Activated CD8-positive, alpha-beta memory T cell treated with anti-CD3 and anti-CD28 coated beads for 36 hours (primary cell): Measurements from ENCODE around the gene ITGA7. TPM values are rescaled to one million over a fixed set of nuclear protein-coding genes. Genes with fewer than 3 reads are reported as not detected.
"Not testable (repeated sequence)": the region's sequence is repeated elsewhere in the genome, so short reads cannot be mapped to it uniquely, and the experiment has no call there.

Source experiments
- CTCF ChIA-PET: fragments of 350-600 bp; sonication (Branson Sonifier 250); formaldehyde crosslinking; loops from one replicate; lab custom pipeline; 2021; ENCODE audit warnings: antibody characterized with exemption; lab: Charles Lee
- POLR2A ChIA-PET: fragments of 350-600 bp; sonication (Branson Sonifier 250); formaldehyde crosslinking; loops from one replicate; lab custom pipeline; 2021; ENCODE audit warnings: antibody characterized with exemption; lab: Charles Lee
- total RNA-seq, 2 experiments: library from RNA; stranded (reverse); gene quantifications; one replicate each; pipeline ENCODE4 v1.2.3, GENCODE V29; 2021

Gene ITGA7
- total RNA-seq, 2 experiments from 2014 or later: 3.6 to 4.1 TPM

DNA sequence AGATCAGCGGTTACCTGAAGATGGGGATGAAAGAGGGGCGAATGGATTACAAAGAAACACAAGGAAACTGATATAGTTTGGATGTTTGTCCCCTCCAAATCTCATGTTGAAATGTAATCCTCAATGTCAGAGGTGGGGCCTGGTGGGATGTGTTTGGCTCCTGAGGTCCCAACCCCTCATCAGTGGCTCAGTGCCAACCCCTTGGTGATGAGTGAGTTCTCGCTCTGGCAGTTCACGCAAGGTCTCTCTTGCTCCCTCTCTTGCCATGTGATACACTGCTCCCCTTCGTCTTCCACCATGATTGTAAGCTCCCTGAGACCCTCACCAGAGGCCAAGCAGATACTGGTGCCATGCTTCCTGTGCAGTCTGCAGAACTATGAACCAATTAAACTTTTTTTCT lies 28.0 kb downstream of the ITGA7 start:
- ChIA-PET POLR2A (no interaction called here), CTCF (no interaction called here)

DNA sequence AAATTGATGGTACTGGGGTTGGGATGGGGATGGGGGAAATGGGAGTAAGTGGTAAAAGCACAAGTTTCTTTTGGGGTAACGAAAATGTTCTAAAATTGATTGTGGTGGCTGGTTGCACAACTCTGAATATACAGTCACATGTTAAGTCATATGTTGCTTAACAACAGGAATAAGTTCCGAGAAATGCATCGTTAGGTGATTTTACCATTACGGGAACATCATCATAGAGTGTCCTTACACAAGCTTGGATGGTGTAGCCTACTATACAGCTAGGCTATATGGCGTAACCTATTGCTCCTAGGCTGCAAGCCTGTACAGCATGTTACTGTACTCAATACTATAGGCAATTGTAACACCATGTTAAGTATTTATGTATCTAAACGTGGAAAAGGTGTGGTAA lies 31.0 kb downstream of the ITGA7 start:
- POLR2A ChIA-PET: no interaction called here
- CTCF ChIA-PET: interaction anchor here (1.2 kb wide), 1 partner anchor 20 kb away, joined by 4 read pairs; no protein-coding TSS in a partner anchor

DNA sequence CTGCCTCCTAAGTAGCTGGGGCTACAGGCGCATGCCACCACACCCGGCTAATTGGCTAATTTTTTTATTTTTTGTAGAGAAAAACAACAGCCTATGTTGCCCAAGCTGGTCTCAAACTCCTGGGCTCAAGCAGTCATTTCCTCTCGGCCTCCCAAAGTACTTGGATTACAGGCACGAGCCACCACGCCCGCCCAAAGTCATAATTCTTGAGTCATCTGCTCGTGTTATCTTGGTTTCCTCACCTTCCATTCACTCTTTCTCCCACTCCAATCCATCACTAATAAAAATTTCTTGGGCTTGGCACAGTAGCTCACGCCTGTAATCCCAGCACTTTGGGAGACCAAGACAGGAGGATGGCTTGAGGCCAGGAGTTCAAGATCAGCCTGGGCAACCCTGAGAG lies 32.0 kb downstream of the ITGA7 start:
- ChIA-PET POLR2A (no interaction called here), CTCF (interaction anchor here (1.2 to 1.5 kb wide), 2 partner anchors 19 to 487 kb away, joined by 3 to 4 read pairs; no protein-coding TSS in a partner anchor)

DNA sequence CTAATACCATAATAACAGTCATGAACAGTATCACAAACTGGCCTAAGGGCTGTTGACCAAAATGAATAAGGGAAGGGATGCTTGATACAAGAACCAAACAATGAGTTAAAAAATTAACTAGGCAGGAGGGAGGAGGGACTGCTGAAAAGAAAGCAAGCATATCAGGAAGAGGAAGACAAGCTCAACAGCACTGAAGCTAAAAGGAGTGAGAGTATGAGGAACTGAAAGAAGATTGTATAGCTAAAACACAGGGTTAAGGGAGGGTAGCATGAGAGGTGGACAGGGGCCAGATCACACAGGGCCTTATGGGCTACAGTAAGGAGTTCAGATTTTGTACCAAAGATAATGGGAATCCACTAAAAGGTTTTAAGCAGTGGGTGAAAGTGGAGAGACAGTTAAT lies 34.1 kb downstream of the ITGA7 start:
- ChIA-PET CTCF (interaction anchor here (0.6 to 1.8 kb wide), 2 partner anchors 17 to 18 kb away, joined by 3 to 4 read pairs; no protein-coding TSS in a partner anchor), POLR2A (no interaction called here)

DNA sequence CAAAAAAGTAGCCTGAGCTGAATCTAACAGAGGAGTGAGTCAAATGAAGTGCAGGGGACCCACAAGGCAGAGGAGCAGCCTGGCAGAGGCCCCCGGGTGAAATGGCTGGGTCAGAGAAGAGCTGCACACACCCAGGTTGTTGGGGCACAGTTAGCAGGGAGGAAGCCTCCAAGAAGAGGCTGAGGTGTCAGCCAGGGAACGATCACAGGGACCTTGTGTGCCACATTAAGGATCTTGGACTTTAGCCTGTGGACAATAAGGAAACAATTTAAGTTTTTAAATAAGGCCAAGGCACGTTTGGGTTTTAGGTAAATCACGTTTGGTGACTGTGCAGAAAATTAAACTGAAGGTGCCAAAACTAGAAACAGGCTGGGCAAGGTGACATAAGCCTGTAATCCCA lies 36.0 kb downstream of the ITGA7 start:
- CTCF ChIA-PET: no interaction called here
- POLR2A ChIA-PET: no interaction called here

DNA sequence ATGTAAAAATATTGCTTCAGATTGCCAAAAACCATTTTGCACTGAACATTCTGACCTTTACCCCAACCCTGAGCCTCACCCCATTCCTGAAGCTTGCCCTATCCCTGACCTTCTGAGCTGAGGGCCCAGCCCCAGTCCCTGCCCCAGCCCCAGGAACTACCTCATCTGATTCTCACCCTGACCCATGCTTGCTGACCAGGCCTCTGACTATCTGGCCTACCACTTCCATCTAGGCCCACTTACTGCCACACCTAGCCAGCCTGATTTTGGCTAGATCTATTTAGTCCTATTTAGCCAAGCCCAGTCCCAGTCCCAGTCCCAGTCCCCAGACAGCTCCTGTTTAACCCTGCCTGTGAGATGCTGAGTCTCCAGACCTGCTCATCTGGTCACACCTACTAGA lies 37.4 kb downstream of the ITGA7 start:
- POLR2A ChIA-PET: no interaction called here
- CTCF ChIA-PET: interaction anchor here (1.7 kb wide), 1 partner anchor 14 kb away, joined by 9 read pairs; no protein-coding TSS in a partner anchor

DNA sequence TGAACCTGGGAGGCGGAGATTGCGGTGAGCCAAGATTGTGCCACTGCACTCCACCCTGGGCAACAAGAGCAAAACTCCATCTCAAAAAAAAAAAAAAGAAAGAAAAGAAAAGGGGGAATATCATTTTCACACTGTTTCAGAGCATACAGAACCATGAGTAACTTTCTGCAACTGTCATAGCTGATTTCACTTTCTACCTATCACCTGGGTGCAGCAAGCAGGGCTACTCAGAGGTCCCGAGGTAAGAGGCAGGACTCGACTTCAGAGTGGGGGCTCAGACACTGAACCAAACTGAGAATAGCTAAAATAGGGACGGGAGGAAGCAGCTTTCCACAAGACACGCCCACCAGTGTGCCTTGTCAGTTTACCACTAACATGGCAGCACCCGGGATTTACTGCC lies 41.2 kb downstream of the ITGA7 start:
- CTCF ChIA-PET: interaction anchor here (0.9 to 1.1 kb wide), 2 partner anchors 11 to 22 kb away, joined by 3 to 4 read pairs; no protein-coding TSS in a partner anchor
- POLR2A ChIA-PET: no interaction called here

DNA sequence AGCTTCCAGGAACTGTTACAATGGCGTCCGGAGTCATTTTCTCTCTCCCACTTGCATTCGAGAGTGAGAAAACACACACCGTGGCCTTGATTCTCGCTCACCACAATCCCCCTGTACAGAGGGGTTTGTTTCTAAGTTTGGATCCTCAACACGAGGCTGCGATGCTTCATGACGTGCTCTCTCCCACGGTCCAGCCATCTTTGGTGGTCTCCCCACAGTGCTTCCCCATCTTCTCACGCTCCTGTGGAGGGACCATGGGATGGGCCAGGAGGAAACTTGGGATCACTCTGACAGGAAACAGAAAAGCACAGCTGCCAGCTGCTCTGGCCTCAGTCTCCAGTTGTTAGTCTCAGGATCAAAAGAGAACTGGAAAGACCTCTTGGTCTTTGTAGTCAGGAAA lies 42.9 kb downstream of the ITGA7 start:
- ChIA-PET CTCF (no interaction called here), POLR2A (no interaction called here)

DNA sequence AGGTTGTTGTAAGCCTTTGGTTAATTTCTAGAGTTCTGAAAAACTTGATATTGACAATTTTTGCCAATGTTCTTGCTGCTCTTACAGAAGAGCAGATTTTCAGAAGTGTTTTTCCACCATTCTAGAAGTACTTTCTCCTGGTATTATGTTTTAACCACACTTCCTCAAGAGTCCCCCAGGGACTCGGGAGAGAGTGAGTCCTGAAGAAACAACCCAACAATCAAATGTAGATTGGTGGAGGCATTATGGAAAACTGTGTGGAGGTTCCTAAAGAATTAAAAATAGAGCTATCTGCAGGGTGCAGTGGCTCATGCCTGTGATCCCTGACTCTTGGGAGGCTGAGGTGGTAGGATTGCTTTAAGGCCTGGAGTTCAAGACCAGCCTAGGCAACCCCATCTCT lies 44.3 kb downstream of the ITGA7 start:
- POLR2A ChIA-PET: no interaction called here
- CTCF ChIA-PET: no interaction called here

DNA sequence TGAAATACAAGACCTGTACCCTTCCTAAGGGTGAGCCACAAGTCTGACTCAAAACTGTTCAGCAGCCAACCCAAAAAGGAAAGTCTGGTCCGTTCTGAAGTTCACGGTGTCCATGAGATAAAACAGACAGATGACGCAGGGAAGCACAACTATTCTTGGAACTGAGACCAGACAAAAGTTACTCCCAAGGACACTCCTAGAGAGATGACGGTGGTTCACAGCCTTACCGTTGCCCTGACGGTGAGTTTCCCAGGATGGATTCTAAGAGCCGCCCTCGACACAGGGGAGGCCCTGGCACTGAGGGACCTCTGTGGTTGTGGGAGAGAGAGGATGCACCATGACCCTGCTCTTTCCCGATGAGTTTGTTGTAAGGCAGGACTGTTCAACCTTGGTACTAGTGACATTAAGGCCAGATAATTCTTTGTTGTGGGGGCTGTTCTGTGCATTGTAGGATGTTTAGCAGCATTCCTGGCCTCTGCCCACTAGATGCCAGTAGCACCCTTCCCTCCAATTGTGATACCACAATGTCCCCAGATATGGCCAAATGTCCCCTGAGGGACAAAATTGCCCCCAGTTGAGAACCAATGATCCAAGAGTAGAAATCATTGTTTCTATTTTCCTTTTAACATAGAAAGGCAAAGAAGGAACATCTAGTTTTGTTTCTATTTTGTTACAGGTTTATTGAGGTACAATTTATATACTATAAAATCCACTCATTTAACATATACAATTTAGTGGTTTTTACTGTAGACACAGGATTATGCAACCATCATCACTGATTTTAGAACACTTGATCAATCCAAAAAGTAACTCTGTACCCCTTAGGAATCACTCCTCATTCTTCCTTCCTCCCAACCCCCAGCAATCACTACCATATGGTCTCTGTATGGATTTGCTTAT lies 48.0 kb downstream of the ITGA7 start:
- ChIA-PET CTCF (interaction anchor here (2.3 kb wide), 1 partner anchor 13 kb away, joined by 11 read pairs; no protein-coding TSS in a partner anchor), POLR2A (no interaction called here)

DNA sequence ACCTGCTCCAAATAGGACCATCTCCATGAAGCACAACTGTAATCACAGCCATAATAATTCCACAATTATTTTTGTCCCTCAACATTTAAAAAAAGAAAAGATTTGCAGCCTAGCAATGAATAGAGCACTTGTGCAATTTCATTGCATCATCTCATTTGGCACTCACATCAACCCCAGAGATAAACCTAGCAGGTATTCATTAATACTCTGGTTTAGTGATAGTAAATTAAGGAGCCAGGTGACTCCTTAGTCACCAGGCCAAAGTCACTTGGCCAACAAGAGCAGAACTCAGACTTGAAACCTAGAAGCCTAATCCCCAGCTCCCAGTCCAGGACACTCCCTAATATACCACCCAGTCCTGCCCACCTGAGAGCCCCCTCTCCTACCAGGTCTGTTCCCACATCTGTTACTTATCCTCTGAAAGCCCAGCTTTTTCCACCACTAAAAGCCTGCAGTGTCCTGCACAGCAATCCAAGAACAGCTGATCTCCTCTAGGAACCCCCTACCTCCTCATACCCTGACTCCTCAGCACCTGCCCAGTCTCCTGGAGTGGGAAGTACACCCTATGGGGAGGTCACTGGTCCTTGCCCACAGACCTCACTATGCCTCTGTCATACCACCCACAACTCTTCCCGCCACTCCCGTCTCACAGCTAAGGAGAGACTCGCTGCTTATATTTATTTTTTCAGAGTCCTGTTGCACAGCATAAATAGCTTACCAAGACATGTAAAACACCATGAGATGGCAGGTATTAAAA lies 48.9 kb downstream of the ITGA7 start:
- POLR2A ChIA-PET: no interaction called here
- CTCF ChIA-PET: interaction anchor here (2.3 kb wide), 1 partner anchor 13 kb away, joined by 11 read pairs; no protein-coding TSS in a partner anchor

DNA sequence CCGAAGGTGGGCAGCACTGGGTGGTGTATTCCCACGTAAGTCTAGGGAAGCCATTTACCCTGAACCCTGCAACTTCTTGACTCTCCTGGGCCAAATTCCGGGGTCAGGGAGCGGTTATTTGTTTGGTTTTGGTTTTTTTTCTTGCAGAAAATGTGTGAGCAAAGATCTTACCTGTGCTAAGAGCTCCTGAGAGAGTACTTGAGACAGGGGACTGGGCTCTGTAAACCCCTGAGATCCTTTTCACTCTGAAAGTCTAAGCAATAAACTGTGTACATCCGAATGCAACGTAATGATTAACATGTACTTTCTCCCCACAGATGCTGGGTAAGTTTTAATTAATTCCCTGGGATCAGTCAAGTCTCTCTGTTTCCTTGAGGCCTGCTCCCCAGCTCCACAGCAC lies 49.5 kb downstream of the ITGA7 start:
- POLR2A ChIA-PET: no interaction called here

DNA sequence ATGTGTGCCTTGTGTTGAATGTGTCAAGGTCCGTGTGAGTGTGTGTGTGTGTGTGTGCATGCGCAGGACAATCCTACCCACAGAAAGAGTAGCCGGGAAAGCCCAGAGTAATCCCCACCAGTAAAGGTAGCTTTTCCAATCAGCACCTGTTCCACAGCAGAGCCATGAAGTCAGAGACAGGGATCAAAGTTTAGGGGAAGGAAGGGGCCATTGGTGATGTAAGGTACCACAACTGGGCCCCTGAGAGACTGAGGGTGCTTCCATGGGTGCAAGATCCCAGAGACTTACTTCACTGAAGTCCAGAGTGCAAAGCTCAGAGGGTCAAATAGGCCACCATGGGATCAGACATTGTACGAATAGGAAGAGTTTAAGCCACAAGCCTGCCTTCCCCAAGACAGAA lies 50.5 kb downstream of the ITGA7 start:
- POLR2A ChIA-PET: no interaction called here
- CTCF ChIA-PET: interaction anchor here (0.8 to 2.3 kb wide), 9 partner anchors 11 to 80 kb away, joined by 4 to 11 read pairs (median 5); partner anchors contain the start of gene CD63

More for the DNA sequence above, 49.5 kb downstream of the ITGA7 start:
- CTCF ChIA-PET: interaction anchor here (2.3 kb wide), 1 partner anchor 12 kb away, joined by 11 read pairs; no protein-coding TSS in a partner anchor

DNA sequence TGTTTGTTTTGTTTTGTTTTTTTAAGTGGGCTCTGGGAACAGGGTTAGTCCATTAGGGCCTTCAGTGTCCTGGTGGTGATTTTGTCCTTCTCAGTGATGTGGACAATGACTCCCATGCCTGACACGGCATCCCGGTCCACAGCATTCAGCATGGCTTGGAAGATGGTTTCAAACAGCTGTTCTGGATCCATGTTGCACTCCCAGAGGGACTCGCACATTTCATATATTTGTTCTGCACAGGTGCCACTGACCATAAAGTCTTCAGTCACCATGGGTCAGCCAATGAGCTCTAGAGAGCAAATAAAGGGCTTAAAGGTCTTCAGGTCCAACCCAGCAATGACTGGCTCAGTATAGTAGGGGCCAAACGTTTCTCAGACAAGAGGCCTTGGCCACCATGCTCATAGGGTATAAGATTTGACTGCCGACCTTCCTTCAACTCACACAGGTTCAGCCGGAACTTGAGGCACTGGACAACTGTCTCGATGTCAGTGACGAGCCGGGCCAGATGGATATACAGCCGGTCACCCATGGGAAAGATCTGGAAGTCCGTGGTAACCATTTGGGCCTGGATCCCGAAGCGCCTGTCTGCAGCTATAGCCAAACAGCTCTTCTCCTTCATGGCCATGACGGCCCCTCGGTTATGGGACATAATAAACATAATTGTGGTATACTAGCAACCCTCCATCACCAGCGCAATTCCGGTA lies 53.0 kb downstream of the ITGA7 start:
- POLR2A ChIA-PET: no interaction called here
- CTCF ChIA-PET: interaction anchor here (0.7 to 1.0 kb wide), 2 partner anchors 9 to 32 kb away, joined by 3 to 4 read pairs; no protein-coding TSS in a partner anchor

DNA sequence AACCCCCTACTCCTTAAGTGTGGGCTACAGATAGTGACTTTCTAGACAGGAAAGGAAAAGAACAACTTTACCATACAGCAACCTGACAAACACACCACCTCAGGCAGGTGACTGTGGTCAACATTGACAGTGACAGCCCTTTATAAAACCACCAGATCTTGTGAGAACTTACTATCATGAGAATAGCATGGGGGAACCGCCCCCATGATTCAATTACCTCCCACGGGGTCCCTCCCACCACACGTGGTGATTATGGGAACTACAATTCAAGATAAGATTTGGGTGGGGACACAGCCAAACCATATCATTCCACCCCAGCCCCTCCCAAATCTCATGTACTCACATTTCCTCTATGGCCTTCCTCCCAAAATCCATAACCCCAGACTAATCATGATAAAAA lies 54.7 kb downstream of the ITGA7 start:
- ChIA-PET CTCF (no interaction called here), POLR2A (no interaction called here)

DNA sequence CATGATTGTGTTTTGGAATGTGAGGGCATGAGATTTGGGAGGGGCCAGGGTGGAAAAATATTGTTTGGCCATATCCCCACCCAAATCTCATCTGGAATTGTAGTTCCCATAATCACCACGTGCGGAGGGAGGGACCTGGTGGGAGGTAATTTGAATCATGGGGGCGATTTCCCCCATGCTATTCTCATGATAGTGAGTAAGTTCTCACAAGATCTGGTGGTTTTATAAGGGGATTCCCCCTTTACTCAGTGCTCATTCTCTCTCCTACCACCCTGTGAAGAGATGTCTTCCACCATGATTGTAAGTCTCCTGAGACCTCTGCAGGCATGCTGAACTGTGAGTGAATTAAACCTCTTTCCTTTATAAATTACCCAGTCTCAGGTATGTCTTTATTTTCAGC lies 55.4 kb downstream of the ITGA7 start:
- ChIA-PET CTCF (no interaction called here), POLR2A (no interaction called here)

DNA sequence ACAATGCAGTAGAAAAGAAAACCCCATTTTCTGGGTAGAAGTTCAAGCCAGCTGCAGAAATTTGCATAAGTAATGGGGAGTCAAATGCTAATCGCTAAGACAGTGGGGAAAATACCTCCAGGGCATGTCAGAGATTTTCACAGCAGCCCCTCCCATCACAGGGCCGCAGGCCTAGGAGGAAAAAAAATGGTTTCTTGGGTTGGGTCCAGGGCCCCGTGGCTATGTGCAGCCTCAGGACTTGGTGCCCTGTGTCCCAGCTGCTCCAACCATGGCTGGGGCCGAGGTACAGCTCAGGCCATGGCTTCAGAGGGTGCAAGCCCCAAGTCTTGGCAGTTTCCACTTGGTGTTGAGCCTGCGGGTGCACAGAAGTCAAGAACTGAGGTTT lies 56.4 kb downstream of the ITGA7 start:
- POLR2A ChIA-PET: no interaction called here
- CTCF ChIA-PET: no interaction called here

DNA sequence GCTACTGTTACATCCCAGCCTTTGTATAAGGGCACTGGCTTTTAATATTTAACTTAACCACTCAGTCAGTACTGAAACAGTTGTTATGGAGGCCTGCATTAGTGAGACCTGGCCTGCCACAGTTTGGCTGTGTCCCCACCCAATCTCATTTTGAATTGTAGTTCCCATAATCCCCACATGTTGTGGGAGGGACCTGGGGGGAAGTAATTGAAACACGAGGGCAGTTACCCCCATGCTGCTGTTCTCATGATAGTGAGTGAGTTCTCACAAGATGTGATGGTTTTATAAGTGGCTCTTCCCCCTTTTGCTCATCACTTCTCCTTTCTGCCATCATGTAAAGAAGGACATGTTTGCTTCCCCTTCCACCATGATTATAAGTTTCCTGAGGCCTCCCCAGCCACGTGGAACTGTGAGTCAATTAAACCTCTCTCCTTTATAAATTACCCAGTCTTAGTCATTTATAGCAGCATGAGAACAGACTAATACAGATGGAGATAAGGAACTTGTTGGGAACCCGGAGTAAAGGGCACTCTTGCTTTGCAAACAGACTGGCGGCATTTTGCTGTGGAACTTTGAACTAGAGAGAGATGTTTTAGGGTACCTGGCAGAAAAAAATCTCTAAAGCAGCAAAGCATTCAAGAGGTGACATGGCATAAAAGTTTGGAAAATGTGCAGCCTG lies 56.9 kb downstream of the ITGA7 start:
- CTCF ChIA-PET, POLR2A ChIA-PET: not testable (repeated sequence)

DNA sequence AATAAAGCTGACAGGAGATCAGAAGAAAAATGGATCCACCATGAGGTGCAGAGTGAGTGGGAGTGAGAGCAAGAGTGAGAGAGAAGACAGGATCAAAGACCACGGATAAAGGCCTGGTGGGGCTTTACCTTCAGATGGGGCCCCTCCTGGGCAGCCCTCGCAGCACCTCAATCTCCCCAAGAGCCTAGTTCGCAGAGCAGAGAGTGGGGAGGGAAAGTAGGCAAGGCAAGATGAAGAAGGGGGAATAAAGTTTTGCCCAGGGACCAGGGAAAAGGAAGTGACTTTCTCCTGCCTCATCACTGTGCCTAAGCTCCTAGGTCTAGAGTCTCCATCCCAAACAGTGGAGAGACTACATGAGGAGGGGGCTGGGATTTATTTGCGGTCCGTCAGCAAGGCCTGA lies 60.7 kb downstream of the ITGA7 start:
- ChIA-PET POLR2A (no interaction called here), CTCF (interaction anchor here (0.7 to 3.7 kb wide), 7 partner anchors 9 to 712 kb away, joined by 3 to 27 read pairs (median 5); no protein-coding TSS in a partner anchor)
